ENCODE results near the gene IL22RA2. TPM values are rescaled to one million over a fixed set of nuclear protein-coding genes. Genes with fewer than 3 reads are reported as not detected.
A peak's percentile ranks its signal among the peaks of the same experiment; 100 is the strongest.

IL22RA2 gene
- total and polyA plus RNA-seq, 9 of the 15 experiments (the other 6 are each of a cell fraction or from before 2014, with no cell fraction given): 0.03 TPM; not detected in 8

DNA sequence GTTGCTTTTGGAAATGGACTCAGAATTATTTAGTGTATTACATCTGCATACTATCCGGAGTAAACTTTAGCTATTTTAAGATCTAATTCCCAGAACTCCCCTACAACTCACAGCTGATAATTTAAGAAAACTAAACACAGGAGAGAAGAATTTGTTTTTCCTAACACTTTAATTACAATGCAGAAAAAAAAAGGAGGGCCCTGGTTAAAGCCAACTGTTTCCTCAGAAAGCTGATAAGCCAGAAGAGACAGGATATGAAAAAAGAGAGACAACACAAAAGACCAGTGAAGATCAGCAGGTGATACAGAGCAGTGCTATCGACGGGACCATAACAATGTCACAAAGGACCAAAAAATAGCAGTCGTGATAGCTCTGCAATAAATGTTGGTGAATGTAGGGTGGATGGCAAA, 39.9 kb upstream of the IL22RA2 start (continued):
- TF ChIP-seq, protein P1, sequence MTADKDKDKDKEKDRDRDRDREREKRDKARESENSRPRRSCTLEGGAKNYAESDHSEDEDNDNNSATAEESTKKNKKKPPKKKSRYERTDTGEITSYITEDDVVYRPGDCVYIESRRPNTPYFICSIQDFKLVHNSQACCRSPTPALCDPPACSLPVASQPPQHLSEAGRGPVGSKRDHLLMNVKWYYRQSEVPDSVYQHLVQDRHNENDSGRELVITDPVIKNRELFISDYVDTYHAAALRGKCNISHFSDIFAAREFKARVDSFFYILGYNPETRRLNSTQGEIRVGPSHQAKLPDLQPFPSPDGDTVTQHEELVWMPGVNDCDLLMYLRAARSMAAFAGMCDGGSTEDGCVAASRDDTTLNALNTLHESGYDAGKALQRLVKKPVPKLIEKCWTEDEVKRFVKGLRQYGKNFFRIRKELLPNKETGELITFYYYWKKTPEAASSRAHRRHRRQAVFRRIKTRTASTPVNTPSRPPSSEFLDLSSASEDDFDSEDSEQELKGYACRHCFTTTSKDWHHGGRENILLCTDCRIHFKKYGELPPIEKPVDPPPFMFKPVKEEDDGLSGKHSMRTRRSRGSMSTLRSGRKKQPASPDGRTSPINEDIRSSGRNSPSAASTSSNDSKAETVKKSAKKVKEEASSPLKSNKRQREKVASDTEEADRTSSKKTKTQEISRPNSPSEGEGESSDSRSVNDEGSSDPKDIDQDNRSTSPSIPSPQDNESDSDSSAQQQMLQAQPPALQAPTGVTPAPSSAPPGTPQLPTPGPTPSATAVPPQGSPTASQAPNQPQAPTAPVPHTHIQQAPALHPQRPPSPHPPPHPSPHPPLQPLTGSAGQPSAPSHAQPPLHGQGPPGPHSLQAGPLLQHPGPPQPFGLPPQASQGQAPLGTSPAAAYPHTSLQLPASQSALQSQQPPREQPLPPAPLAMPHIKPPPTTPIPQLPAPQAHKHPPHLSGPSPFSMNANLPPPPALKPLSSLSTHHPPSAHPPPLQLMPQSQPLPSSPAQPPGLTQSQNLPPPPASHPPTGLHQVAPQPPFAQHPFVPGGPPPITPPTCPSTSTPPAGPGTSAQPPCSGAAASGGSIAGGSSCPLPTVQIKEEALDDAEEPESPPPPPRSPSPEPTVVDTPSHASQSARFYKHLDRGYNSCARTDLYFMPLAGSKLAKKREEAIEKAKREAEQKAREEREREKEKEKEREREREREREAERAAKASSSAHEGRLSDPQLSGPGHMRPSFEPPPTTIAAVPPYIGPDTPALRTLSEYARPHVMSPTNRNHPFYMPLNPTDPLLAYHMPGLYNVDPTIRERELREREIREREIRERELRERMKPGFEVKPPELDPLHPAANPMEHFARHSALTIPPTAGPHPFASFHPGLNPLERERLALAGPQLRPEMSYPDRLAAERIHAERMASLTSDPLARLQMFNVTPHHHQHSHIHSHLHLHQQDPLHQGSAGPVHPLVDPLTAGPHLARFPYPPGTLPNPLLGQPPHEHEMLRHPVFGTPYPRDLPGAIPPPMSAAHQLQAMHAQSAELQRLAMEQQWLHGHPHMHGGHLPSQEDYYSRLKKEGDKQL (CRISPR knock-in tag; IDR thresholded peaks at IDR 0.05; ENCODE audit: borderline replicate concordance): no peak
- no peak for TF ChIP-seq ZFP36 (IDR thresholded peaks at IDR 0.05; ENCODE audit: low read depth, low read length, partially characterized antibody)
- peak; percentile 96 for TF ChIP-seq TRIM28 (IDR thresholded peaks at IDR 0.05)
- no peak for TF ChIP-seq TAF1 (IDR thresholded peaks at IDR 0.05; ENCODE audit: control insufficient read depth, extremely low read depth, insufficient read depth, low read length, severe bottlenecking)
- TF ChIP-seq, protein P2, sequence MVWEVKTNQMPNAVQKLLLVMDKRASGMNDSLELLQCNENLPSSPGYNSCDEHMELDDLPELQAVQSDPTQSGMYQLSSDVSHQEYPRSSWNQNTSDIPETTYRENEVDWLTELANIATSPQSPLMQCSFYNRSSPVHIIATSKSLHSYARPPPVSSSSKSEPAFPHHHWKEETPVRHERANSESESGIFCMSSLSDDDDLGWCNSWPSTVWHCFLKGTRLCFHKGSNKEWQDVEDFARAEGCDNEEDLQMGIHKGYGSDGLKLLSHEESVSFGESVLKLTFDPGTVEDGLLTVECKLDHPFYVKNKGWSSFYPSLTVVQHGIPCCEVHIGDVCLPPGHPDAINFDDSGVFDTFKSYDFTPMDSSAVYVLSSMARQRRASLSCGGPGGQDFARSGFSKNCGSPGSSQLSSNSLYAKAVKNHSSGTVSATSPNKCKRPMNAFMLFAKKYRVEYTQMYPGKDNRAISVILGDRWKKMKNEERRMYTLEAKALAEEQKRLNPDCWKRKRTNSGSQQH (CRISPR knock-in tag; IDR thresholded peaks at IDR 0.05): no peak
- TF ChIP-seq CEBPB (tag; IDR thresholded peaks at IDR 0.05): no peak
- TF ChIP-seq, protein P3, sequence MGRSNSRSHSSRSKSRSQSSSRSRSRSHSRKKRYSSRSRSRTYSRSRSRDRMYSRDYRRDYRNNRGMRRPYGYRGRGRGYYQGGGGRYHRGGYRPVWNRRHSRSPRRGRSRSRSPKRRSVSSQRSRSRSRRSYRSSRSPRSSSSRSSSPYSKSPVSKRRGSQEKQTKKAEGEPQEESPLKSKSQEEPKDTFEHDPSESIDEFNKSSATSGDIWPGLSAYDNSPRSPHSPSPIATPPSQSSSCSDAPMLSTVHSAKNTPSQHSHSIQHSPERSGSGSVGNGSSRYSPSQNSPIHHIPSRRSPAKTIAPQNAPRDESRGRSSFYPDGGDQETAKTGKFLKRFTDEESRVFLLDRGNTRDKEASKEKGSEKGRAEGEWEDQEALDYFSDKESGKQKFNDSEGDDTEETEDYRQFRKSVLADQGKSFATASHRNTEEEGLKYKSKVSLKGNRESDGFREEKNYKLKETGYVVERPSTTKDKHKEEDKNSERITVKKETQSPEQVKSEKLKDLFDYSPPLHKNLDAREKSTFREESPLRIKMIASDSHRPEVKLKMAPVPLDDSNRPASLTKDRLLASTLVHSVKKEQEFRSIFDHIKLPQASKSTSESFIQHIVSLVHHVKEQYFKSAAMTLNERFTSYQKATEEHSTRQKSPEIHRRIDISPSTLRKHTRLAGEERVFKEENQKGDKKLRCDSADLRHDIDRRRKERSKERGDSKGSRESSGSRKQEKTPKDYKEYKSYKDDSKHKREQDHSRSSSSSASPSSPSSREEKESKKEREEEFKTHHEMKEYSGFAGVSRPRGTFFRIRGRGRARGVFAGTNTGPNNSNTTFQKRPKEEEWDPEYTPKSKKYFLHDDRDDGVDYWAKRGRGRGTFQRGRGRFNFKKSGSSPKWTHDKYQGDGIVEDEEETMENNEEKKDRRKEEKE (IDR thresholded peaks at IDR 0.05; ENCODE audit: borderline replicate concordance in 1 of 2, control insufficient read depth in 1 of 2, low read depth in 2 of 2, low read length in 1 of 2): no peak
- TF ChIP-seq ZC3H11A (IDR thresholded peaks at IDR 0.05; ENCODE audit: low read depth, low read length): no peak
- no peak for TF ChIP-seq TCF7L2 (IDR thresholded peaks at IDR 0.05; ENCODE audit: low read depth, low read length)
- TF ChIP-seq SETDB1 (IDR thresholded peaks at IDR 0.05; ENCODE audit: low read length): no peak
- TF ChIP-seq ZBTB7A (IDR thresholded peaks at IDR 0.05; ENCODE audit: borderline replicate concordance, control insufficient read depth, low read depth, low read length): no peak
- no peak for TF ChIP-seq LCOR (CRISPR knock-in tag; IDR thresholded peaks at IDR 0.05)
- TF ChIP-seq TAL1 (IDR thresholded peaks at IDR 0.05): peak; percentile 14; the same call in 1 of the 2 replicates
- TF ChIP-seq, protein P4, sequence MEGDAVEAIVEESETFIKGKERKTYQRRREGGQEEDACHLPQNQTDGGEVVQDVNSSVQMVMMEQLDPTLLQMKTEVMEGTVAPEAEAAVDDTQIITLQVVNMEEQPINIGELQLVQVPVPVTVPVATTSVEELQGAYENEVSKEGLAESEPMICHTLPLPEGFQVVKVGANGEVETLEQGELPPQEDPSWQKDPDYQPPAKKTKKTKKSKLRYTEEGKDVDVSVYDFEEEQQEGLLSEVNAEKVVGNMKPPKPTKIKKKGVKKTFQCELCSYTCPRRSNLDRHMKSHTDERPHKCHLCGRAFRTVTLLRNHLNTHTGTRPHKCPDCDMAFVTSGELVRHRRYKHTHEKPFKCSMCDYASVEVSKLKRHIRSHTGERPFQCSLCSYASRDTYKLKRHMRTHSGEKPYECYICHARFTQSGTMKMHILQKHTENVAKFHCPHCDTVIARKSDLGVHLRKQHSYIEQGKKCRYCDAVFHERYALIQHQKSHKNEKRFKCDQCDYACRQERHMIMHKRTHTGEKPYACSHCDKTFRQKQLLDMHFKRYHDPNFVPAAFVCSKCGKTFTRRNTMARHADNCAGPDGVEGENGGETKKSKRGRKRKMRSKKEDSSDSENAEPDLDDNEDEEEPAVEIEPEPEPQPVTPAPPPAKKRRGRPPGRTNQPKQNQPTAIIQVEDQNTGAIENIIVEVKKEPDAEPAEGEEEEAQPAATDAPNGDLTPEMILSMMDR (IDR thresholded peaks at IDR 0.05 in 2 of 3, conservative IDR thresholded peaks at IDR 0.05 in 1 of 3; ENCODE audit: insufficient read depth in 2 of 3, low read depth in 1 of 3, low read length in 3 of 3): no peak
- no peak for TF ChIP-seq GATA2 (CRISPR knock-in tag; IDR thresholded peaks at IDR 0.05)
- TF ChIP-seq CBFA2T2 (conservative IDR thresholded peaks at IDR 0.05): peak; percentile 45; the same call in 1 of the 2 replicates
- TF ChIP-seq ZNF699 (CRISPR knock-in tag; IDR thresholded peaks at IDR 0.05; ENCODE audit: insufficient replicate concordance): no peak

Data from K562 (cell line).